Glutamatergic neuron (in vitro differentiated cells): Measurements from ENCODE around the gene SLC6A11. TPM values are rescaled to one million over a fixed set of nuclear protein-coding genes. Genes with fewer than 3 reads are reported as not detected.
A peak's percentile ranks its signal among the peaks of the same experiment; 100 is the strongest.

Experiments
- DNase-seq: peaks from one replicate; pipeline ENCODE4 v3.0.0; 2022
- H3K27ac Mint-ChIP-seq: one replicate; pipeline ENCODE4 v1.8.0; 2020; ENCODE audit warnings: mild to moderate bottlenecking, mixed read lengths, inconsistent platforms; ENCODE audit not compliant: unreplicated experiment
- H3K27me3 Mint-ChIP-seq: one replicate; pipeline ENCODE4 v1.8.0; 2020; ENCODE audit warnings: mild to moderate bottlenecking, moderate library complexity, mixed read lengths, inconsistent platforms; ENCODE audit not compliant: unreplicated experiment
- H3K36me3 Mint-ChIP-seq: one replicate; pipeline ENCODE4 v1.8.0; 2020; ENCODE audit warnings: mild to moderate bottlenecking, mixed read lengths, inconsistent platforms; ENCODE audit not compliant: unreplicated experiment
- H3K4me1 Mint-ChIP-seq: one replicate; pipeline ENCODE4 v1.8.0; 2020; ENCODE audit warnings: mild to moderate bottlenecking, low read depth, mixed read lengths, inconsistent platforms; ENCODE audit not compliant: unreplicated experiment
- H3K4me3 Mint-ChIP-seq: one replicate; pipeline ENCODE4 v1.8.0; 2020; ENCODE audit warnings: mild to moderate bottlenecking, mixed read lengths, inconsistent platforms; ENCODE audit not compliant: unreplicated experiment
- H3K9me3 Mint-ChIP-seq: one replicate; pipeline ENCODE4 v1.8.0; 2020; ENCODE audit warnings: mild to moderate bottlenecking, moderate library complexity, mixed read lengths, inconsistent platforms; ENCODE audit not compliant: unreplicated experiment
- total RNA-seq: library from RNA; stranded (reverse); fragmentation: NEBNext Ultra II Directional; extraction: Animal tissue kit (Norgen Biotek cat#: 25700); gene quantifications from one replicate; pipeline ENCODE4 v1.2.1, GENCODE V29; 2021; ENCODE audit not compliant: unreplicated experiment
- TF ChIP-seq, protein P1 (sequence below): fragments of 200-600 bp; sonication (generic); IDR thresholded peaks from one replicate; pipeline ENCODE4 v1.5.0; 2021; ENCODE audit not compliant: partially characterized antibody, unreplicated experiment

SLC6A11 gene
- total RNA-seq, 1 donor from 2014 or later = not detected

GRCh38 chr3:10771486-10772270 lies 44.4 kb upstream of the SLC6A11 start:
- Mint-ChIP-seq H3K27ac (no peak overlapping the region), H3K36me3 (no peaks in the 10 kb centered on the region), H3K4me3 (no peak overlapping the region), H3K9me3 (no peaks in the 10 kb centered on the region), H3K27me3 (peaks cover 3% of the 10 kb centered on the region), H3K4me1 (peaks cover 2% of the 10 kb centered on the region)
- TF ChIP-seq, protein P1, sequence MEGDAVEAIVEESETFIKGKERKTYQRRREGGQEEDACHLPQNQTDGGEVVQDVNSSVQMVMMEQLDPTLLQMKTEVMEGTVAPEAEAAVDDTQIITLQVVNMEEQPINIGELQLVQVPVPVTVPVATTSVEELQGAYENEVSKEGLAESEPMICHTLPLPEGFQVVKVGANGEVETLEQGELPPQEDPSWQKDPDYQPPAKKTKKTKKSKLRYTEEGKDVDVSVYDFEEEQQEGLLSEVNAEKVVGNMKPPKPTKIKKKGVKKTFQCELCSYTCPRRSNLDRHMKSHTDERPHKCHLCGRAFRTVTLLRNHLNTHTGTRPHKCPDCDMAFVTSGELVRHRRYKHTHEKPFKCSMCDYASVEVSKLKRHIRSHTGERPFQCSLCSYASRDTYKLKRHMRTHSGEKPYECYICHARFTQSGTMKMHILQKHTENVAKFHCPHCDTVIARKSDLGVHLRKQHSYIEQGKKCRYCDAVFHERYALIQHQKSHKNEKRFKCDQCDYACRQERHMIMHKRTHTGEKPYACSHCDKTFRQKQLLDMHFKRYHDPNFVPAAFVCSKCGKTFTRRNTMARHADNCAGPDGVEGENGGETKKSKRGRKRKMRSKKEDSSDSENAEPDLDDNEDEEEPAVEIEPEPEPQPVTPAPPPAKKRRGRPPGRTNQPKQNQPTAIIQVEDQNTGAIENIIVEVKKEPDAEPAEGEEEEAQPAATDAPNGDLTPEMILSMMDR = no peak
- DNase-seq = no peak

DNA sequence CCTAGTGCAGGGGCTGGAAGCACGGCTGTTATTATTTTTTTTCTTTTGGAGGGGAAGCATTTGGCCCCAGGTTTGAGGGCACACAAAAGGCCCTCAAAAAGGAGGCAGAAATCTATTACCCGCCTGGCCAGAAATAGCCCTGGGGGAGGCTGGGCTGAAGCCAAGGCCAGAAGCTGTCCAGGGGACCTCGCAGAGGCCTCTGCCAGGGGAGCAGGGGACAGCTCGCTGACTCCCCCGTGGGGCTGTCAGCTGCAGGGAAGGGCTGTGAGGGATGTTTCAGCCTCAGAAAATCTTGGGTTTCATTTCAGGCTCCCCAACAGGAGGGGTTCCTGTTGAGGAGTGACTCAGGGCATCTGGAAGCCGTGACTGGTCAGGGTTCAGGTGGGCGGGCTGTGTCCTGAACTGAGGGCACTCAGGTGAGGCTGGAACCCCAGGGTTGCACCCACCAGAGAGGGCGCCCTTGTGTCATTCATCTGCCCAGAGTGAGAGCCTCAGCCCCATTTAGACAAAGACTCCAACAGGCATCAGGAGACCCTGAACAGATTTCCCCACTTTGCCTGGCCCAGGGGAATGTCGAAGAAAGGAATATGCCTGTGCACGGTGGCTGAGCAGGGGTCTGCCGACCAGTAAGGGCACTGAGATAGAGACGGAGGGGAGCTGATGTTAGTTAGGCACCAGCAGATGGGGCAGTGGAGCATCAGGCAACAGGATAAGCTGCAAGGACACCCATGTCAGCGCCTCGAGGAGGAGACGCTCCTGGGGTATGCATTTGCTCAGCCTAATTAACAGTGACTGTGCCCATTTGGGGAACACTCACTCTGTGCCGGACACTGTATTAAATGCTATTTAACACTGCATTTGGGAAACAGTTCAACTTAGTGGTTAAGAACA lies 43.5 kb upstream of the SLC6A11 start:
- no peak overlapping the region for H3K27ac Mint-ChIP-seq
- H3K4me1 Mint-ChIP-seq = peaks cover 2% of the 10 kb centered on the region
- TF ChIP-seq, protein P1 = no peak
- no peaks in the 10 kb centered on the region for H3K9me3 Mint-ChIP-seq
- peak; percentile 30 for DNase-seq
- H3K4me3 Mint-ChIP-seq = no peak overlapping the region
- no peaks in the 10 kb centered on the region for H3K36me3 Mint-ChIP-seq
- H3K27me3 Mint-ChIP-seq = peaks cover 3% of the 10 kb centered on the region

GRCh38 chr3:10774129-10774670 lies 41.8 kb upstream of the SLC6A11 start:
- DNase-seq = no peak
- TF ChIP-seq, protein P1 = no peak
- H3K27me3 Mint-ChIP-seq = peaks cover 4% of the 10 kb centered on the region
- no peaks in the 10 kb centered on the region for H3K9me3 Mint-ChIP-seq
- H3K4me1 Mint-ChIP-seq = peaks cover 2% of the 10 kb centered on the region
- no peak overlapping the region for H3K4me3 Mint-ChIP-seq
- H3K27ac Mint-ChIP-seq = no peak overlapping the region
- H3K36me3 Mint-ChIP-seq = no peaks in the 10 kb centered on the region

- Mint-ChIP-seq H3K36me3 (no peaks in the 10 kb centered on the region), H3K4me3 (no peak overlapping the region), H3K27ac (no peak overlapping the region), H3K9me3 (no peaks in the 10 kb centered on the region), H3K27me3 (peaks cover 4% of the 10 kb centered on the region), H3K4me1 (peaks cover 2% of the 10 kb centered on the region)
- DNase-seq = no peak
- TF ChIP-seq, protein P1 = no peak
These were observed 41.2 kb upstream of the SLC6A11 start for GRCh38 chr3:10774825-10775224.
